Measurements from ENCODE around the gene DPH3. TPM values are rescaled to one million over a fixed set of nuclear protein-coding genes. Genes with fewer than 3 reads are reported as not detected.

The DPH3 gene
- polyA plus RNA-seq, 1 of the 3 experiments (the other 2 are of a cell fraction), result 8.5 TPM

DNA sequence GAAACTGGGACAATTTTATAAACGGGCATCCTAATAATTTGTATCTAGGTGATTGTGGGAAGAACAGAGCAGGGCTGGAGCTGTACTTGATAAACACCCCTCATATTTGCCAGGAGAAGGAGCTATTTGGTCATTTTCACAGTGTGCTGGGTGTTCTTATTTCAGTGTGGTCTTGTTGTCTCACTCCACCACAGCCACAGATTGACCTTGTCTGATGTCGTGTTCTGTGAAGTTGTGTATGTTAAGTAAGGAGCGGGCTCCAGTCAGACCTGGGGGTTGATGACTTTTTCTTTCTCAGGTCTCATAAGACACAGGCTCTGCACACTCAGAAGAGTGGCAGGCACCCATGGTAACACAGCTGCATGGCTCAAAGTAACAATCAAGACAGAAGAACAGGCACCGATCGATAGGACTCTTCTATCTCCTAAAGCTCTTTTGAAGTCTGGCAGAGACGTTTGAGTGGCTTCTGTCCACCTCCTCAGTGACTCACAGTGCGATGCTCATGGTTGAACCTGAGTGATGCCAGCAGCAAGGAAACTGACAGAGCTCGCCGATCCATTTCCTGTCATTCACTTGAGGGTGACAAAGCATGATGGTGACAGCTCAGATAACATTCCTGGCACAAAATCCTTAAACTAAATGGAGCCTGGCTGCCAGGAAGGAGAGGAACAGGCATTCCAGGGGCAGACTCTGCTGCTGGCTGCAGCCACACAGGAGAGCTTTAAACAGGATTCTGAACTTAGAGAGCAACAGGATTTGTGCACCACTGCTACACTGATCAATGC lies 20.8 kb downstream of the DPH3 start:
- TF ChIP-seq, protein P1, sequence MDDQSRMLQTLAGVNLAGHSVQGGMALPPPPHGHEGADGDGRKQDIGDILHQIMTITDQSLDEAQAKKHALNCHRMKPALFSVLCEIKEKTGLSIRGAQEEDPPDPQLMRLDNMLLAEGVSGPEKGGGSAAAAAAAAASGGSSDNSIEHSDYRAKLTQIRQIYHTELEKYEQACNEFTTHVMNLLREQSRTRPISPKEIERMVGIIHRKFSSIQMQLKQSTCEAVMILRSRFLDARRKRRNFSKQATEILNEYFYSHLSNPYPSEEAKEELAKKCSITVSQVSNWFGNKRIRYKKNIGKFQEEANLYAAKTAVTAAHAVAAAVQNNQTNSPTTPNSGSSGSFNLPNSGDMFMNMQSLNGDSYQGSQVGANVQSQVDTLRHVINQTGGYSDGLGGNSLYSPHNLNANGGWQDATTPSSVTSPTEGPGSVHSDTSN (IDR thresholded peaks at IDR 0.05), result peak; percentile 92
- TF ChIP-seq FOXJ3 (CRISPR knock-in tag; IDR thresholded peaks at IDR 0.05) (no peak), YY1 (IDR thresholded peaks at IDR 0.05; ENCODE audit: low read depth) (no peak), GABPA (IDR thresholded peaks at IDR 0.05; ENCODE audit: low read depth) (no peak), NFIC (IDR thresholded peaks at IDR 0.05; ENCODE audit: borderline replicate concordance) (peak; percentile 47; the same call in 1 of the 2 replicates), TEAD4 (IDR thresholded peaks at IDR 0.05; ENCODE audit: borderline replicate concordance, insufficient read depth) (peak; percentile 41; the same call in 1 of the 2 replicates), RAD21 (IDR thresholded peaks at IDR 0.05; ENCODE audit: low read length) (no peak), NRF1 (IDR thresholded peaks at IDR 0.05; ENCODE audit: low read depth, low read length) (no peak), POLR2AphosphoS5 (IDR thresholded peaks at IDR 0.05; ENCODE audit: low read depth, low read length) (no peak), CHD2 (IDR thresholded peaks at IDR 0.05; ENCODE audit: low read length, partially characterized antibody) (no peak), TAF1 (IDR thresholded peaks at IDR 0.05; ENCODE audit: borderline replicate concordance, low read depth, low read length) (no peak), JUND (IDR thresholded peaks at IDR 0.05) (peak; percentile 8; the same call in 1 of the 2 replicates), EP300 (IDR thresholded peaks at IDR 0.05; ENCODE audit: borderline replicate concordance in 1 of 2, low read depth in 1 of 2, low read length in 1 of 2) (no peak; a peak in 1 of 4 replicates), RXRA (IDR thresholded peaks at IDR 0.05; ENCODE audit: borderline replicate concordance, low read depth) (no peak), FOXM1 (IDR thresholded peaks at IDR 0.05; ENCODE audit: low read depth) (no peak), GATA2 (CRISPR knock-in tag; IDR thresholded peaks at IDR 0.05) (no peak), TCF12 (IDR thresholded peaks at IDR 0.05) (peak; percentile 63)
- TF ChIP-seq, protein P2, sequence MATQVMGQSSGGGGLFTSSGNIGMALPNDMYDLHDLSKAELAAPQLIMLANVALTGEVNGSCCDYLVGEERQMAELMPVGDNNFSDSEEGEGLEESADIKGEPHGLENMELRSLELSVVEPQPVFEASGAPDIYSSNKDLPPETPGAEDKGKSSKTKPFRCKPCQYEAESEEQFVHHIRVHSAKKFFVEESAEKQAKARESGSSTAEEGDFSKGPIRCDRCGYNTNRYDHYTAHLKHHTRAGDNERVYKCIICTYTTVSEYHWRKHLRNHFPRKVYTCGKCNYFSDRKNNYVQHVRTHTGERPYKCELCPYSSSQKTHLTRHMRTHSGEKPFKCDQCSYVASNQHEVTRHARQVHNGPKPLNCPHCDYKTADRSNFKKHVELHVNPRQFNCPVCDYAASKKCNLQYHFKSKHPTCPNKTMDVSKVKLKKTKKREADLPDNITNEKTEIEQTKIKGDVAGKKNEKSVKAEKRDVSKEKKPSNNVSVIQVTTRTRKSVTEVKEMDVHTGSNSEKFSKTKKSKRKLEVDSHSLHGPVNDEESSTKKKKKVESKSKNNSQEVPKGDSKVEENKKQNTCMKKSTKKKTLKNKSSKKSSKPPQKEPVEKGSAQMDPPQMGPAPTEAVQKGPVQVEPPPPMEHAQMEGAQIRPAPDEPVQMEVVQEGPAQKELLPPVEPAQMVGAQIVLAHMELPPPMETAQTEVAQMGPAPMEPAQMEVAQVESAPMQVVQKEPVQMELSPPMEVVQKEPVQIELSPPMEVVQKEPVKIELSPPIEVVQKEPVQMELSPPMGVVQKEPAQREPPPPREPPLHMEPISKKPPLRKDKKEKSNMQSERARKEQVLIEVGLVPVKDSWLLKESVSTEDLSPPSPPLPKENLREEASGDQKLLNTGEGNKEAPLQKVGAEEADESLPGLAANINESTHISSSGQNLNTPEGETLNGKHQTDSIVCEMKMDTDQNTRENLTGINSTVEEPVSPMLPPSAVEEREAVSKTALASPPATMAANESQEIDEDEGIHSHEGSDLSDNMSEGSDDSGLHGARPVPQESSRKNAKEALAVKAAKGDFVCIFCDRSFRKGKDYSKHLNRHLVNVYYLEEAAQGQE (IDR thresholded peaks at IDR 0.05; ENCODE audit: low read depth, low read length), result no peak
- Histone ChIP-seq H3K4me2 (peak overlapping the region; percentile 7; the same call in 1 of the 2 replicates), H3K79me2 (ENCODE audit: insufficient read depth) (no peaks in the 10 kb centered on the region), H3F3A (replicated peaks; ENCODE audit: insufficient read depth) (no peaks in the 10 kb centered on the region), H3K4me1 (ENCODE audit: control insufficient read depth in 1 of 2, insufficient read depth in 2 of 2, low read depth in 1 of 2, low read length in 1 of 2) (peaks cover 6 to 14% of the 10 kb centered on the region in 2 experiments; a peak in 2 of 4 replicates), H3K36me3 (replicated peaks in 1 of 2; ENCODE audit: control insufficient read depth in 1 of 2, insufficient read depth in 2 of 2, low read length in 1 of 2) (no peaks in the 10 kb centered on the region), H3K4me3 (ENCODE audit: low read depth in 2 of 2, low read length in 1 of 2) (no peak overlapping the region), H3K9me3 (no peaks in the 10 kb centered on the region), H3K27me3 (ENCODE audit: insufficient read depth) (no peaks in the 10 kb centered on the region), H3K9me2 (no peaks in the 10 kb centered on the region), H3K9ac (no peak overlapping the region), H4K20me1 (ENCODE audit: insufficient read depth) (no peaks in the 10 kb centered on the region), H2AFZ (ENCODE audit: low read depth) (no peak overlapping the region), H3K27ac (ENCODE audit: low read depth in 2 of 2, low read length in 1 of 2) (no peak overlapping the region)
- ChIA-PET POLR2A (no interaction called here), CTCF (interaction anchor here (0.8 to 1.6 kb wide), 3 partner anchors 10 to 198 kb away, joined by 3 to 5 read pairs (median 3); no protein-coding TSS in a partner anchor)
- no peak for DNase-seq
- WGBS (ENCODE audit: low lambda C conversion rate), result 60% methylated on average over 6 of the region's 9 CpGs

Data from SK-N-SH (cell line).